ENCODE measurements around the gene PRR5L.
"Not testable (repeated sequence)": the region's sequence is repeated elsewhere in the genome, so short reads cannot be mapped to it uniquely, and the experiment has no call there.

PRR5L gene

DNA sequence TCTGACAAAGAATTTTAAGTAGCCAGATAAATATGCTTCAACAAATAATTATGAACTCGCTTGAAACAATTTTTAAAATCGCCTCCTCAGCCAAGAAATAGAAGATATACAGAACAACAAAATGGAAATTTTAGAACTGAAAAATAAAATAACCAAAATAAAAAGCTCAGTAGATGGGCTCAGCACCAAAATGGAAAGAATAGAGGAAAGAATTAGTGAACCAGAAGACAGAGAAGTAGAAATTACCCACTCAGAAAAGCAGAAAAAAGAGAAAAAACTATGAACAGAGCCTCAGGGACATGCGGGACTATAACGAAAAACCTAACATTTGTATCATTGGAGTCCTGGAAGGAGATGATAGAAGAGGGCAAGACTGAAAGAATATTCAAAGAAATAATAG is 14.2 kb upstream of the PRR5L start:
- DNase-seq = no peak

DNA sequence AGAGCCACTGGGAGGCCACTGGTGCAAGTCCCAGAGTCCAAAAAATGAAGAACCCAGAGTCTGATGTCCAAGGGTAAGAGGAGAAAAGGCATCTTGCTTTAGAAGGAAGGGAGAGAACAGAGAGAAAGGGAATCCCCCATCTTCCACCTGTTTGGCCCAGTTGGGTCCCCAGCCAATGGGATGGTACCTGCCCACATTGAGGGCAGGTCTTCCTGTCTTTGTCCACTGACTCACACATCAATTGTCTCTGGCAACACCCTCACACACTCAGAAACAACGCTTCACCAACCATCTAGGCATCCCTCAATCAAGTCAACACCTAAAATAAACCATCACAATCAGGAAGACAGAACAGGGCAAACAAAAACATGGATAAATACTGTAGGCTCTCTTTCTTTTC is 13.2 kb upstream of the PRR5L start:
- no peak for DNase-seq

DNA sequence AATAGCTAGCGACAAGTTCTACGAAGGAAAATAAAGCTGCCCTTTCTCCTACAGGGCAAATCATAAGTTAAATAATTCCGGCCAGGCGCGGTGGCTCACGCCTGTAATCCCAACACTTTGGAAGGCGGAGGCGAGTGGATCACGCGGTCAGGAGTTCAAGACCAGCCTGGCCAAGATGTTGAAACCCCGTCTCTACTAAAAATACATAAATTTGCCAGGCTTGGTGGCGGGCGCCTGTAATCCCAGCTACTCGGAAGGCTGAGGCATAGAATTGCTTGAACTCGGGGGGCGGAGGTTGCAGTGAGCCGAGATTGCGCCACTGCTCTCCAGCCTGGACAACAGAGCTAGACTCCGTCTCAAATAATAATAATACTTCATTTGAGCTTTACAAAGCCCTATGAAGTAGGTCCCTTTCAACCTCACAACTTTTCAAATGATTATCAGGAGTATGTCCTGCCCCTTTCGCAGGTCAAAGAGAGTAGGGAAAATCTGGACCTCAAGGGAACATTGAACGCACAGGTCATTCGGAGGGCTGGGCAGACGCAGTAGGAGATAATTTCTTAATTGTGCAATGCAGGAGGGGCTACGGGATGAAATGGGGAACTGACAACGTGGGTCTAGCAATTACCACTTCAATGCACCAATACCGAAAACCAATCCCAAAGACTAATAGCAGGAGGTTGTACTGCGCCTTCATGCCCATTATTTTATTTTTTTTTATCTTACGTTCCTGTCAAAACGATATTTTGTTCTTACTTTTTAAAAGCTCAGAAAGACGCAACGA is 7.5 kb upstream of the PRR5L start:
- no peak for DNase-seq

DNA sequence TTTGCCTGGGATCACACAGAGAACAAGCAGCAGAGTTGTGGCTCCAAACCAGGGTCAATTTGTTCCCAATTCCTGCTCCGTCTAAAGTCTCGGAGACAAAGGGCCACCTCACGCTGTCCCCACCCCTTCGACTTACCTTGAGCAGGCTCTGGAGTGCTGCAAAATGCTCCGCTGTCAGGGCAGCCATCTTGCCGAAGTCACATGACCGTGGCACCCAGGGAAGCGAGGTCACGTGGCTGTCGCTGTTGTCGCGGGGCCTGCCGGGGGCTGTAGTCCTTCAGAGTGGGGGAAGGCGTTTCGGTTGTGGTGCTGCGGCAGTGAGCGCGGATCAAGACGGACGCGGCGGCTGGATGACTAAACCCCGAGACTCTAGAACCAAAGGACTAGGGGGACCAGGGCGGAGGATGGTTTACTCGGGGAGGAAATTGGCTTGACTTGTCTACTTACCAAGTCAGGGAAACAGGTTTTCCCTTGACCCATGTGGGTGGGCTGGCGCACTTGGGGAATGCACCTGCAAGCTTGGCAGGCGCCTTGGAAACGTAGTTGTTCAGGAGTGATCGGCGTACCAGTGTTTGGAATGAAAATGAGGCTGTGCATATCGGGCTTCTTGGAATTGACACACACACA is 6.7 kb upstream of the PRR5L start, which contains the start of gene COMMD9:
COMMD9 (minus strand) TSS at position 199 of the 627 bp plus-strand sequence; CDS start at position 187, 12 bp downstream.
- peak; percentile 93 to 95 for DNase-seq

DNA sequence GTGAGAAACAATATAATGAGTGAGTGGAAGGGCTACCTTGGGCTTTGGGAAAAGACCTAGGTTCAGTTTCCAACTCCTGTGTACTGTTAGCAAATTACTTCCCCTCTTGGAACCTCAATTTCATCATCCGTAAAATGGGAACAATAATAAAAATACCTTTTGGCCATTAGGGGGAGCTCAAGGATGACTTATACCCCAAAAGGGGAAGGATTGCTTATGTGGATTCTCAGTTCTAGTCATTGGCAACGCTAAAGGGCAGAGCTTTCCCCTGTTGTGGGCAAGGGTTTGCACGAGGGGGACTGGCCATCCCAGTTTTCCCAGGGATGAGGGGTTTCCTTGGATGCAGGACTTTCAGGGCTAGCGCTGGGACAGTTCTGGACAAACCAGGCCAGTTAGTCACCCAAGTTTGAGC is 3.8 kb upstream of the PRR5L start:
- DNase-seq = peak in 1 of 2 donors; percentile 57

DNA sequence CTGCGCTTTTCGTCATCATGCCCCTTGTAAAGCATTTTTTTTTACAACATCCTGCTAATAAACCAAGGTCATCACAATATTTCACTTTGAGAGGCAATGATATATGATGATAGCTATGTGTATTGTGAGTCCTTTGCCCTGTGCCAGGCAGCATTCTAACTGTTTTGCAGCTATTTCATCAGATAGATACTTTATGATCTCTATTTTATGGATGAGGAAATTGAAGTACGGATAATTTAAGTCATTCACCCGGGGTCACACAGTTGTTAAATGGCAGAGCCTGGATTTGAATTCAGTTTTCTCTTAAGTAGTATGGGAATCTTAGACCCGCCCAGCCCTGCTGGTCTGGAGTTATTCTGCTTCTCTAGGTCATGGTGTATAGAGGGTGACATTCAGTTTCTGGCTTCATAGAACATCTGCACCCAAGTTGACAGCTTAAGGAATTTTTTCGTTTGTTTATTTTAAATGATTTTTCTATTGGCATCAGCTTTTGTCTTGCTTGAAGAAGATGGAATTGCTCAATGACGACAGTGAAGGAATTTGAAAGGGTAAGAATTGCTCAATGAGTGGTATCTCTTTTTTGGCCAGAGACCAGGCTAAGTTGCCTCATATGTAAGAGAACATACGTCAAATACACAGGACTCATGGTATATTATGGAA is 926 bp downstream of the PRR5L start:
- DNase-seq = no peak

DNA sequence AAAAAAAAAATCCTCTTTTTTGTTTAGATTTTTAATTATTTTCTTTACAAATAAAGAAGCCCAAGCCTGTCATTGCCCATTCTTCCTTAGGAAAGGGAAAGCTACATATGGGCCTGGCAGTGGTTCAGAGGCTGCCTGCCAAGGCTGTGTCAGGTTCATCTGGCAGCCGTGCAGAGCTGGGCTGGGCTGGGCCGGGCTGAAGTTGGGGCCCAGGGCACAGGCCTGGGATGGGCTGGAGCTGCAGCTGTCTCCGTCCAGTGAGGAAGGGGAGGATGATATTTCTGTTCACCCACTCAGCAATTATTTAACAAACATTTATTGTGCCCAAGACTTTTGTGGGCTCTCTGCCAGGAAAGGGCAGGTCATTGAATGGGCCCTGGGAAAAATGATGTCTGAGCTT is 4.6 kb downstream of the PRR5L start:
- peak; percentile 43 to 67 for DNase-seq

DNA sequence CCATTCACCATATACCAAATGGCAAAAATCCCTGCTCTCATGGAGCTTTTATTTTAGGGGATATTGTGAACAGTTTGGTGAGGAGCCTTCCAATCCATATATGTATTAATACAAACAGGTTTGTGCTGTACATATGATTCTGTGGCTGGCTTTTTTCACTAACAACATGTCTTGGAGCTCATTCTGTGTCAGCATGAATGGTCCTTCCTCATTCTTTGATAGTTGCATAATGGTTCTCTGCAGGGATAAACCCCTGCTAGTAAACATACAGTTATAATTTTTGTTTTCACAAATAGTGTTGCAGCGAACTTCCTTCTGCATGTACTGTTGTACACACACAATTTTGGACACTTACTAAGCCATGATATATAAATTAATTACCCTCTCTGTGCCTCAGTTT is 8.3 kb downstream of the PRR5L start:
- DNase-seq = no peak

DNA sequence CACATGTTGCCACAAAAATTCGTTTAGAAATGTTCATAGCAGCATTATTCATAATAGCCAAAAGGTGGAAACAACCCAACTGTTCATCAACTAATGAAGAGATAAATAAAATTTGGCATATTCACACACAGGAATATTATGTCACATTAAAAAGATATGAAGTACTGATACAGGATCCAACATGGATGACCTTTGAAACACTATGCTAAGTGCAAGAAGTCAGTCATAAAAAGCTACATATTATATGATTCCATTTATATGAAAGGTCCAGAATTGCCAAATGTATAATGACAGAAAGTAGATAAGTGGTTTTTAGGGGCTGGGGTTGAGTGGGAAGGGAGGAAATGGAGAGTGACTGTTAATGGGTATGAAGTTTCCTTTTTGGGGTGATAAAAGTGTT is 9.0 kb downstream of the PRR5L start:
- DNase-seq = no peak

DNA sequence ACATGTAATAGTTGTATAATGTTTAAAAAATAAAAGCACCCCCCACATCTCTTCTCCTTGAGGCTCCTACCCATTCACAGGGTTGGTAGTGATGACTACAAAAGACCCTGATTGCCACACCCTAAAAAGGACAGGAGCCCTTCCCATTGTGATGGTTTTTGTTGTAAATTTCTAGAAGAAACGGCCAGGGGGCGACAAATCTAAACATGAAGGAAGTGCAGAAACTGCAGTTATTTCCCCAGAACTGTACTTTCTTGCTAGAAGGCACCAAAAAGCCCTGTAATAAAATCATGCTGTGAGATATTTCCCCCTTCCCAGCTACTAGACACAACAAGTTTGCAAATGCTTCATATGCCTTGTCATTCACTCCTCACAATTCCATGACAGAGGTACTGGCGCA is 10.8 kb downstream of the PRR5L start:
- DNase-seq = no peak

DNA sequence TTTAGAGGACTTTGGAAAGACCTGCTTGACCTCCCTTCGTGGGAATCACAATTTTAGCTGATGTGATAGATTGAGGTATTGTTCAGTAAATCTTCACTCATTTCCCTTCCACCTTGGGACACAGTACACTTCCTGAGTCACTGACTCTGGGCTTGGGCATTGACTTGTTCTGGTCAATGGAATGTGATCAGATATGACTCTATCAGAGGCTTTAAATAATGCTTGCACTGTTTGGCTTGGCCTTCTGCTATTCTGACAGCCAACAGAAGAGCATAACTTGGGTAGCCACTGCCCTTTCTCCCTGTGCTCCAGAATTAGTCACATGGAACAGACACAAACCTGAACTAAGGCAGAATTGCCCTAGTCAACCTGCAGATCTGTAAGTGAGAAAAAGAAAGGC is 12.5 kb downstream of the PRR5L start:
- no peak for DNase-seq

DNA sequence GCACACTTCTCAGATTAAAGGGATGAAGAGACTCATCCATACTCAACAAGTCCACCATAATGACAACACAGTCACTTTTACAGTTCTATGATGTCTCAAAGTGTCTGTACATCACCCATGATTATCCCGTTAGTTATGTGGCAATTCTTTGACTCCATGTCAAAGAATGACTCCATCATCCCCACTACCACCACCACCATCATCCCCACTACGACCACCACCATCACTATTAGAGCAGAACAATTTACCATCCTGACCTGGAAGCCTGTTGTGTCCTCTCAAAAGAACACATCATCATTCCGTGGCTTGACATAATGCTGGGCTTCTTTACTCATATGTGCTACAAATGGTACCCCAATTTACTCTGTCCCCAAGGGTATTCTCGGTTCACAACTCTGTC is 13.7 kb downstream of the PRR5L start:
- DNase-seq = no peak

DNA sequence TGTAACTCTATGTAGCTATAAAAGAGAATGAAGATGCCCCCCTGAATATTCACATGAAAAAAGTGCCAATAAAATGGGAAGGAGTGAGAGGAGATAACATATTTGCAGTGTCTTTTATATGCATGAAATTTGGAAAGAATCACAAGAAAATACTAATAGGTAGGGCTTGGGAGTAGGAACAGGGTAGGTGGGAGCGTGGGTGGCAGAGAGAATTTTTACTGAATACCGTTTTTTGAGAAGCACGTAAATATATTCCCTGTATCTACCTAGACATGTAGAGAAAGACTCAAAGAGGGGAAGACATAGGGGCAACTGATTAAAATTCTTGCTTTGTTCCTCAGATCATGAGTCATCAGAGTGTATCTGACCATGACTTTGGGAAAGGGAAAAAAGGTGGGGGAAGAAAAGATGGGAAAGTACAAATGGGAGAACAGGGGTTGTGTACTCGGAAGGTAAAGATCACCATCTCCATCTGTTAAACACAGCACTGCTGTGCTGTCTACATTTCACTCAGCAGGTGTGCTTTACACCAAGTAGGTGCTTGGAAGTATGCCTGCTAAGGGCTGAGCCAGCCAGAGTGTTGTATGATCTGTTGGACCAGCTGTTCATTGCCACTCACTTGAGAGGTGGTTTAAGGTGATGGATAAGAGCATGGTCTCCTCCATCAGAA is 16.0 kb downstream of the PRR5L start:
- no peak for DNase-seq

DNA sequence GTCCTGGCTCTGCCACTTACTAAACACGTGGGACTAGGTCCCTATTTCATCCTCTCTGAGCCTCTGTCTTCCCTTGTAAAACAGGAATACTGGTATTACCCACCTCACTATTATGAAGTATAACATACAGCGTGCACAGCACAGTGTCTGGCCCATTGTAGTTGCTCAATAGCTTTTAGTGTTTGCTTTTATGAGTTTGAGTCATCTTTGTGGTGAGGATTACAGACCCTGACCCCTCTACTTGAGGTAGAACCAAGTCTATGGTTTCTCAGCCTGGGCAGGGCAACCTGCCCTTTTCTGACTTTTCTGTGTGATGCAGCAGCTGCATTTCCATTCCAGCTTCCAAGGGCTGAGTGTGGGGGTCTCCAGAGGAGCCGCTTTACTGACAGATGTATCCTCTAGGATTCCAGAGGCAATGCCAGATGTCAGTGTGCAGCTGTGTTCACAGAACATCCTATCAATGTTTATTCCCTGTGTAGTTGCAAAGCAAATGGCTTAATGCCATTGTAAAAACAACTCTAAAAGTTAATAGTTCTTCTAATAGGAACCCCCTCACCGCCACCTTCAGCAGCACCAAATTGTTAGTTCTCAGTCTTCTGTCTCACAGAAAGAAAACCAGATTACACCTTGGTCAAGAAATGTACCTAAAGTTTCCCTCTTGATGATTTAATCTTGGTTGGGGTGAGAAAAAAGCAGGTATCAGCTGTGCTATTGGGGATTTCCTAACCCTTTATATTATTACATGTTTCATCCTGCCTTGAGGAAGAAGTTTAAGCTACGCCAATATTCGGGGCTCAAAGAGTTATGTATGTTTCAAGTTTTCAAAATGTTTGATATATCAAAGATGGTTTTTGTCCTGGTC is 16.8 kb downstream of the PRR5L start:
- DNase-seq = no peak

DNA sequence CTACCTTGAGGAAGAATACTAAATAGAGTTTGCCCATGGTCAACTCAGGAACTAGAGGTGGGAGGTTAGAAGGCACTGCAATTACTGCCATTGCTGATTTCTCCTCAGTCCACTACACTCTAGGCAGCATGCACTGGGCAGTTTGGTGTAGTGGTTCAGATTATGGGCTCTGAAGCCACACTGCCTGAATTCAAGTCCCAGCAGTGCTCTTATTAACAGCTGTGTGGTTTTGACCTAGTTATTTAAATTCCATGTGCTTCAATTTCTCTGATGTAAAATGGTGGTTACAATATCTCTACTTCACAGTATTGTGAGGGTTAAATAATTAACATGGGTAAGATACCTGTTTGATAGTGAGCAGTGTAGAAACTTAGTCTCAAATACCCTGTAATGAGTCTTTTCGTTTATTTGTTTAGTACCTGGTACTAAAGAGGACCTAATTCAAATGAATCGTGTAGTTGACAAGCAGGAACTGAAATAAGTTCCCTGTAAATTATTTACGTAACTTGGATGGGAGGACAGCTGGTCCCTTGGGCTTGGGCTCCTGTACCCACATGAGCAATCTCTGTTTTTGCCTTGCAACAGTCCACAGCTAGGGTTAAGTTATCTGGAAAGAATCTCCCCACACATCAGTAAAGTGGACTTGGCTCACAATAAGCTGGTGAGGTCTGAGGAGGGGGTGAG is 17.8 kb downstream of the PRR5L start:
- DNase-seq = no peak

DNA sequence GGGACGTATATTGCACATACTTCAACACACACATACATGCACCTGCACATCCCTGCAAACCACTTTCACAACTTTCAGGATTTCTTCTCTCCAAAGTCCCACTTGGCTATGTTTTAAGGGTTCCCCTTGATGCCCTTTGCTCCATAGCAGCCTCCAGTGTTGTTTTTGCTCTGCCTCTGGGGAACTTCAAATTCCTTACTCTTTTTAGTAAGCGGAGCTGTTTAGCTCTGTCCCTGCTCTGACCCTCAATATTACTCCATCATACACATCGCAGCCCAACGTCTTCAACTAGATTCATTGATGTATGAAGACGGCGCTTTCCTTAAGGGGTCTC is 18.3 kb downstream of the PRR5L start:
- DNase-seq = no peak

DNA sequence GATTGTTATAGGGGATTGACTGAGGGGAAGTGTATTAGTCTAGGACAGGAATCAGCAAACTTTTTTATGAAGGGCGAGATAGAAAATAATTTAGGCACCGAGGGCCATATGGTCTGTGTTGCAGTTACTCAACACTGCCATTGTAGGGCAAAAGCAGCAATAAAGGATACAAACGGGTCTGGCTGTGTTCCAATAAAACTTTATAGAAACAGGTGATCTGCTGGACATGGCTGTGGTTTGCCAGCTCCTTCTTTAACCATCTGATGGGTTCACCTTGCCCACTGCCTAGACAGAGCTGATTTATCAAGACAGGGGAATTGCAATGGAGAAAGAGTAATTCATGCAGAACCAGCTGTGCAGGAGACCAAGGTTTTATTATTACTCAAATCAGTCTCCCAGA is 20.0 kb downstream of the PRR5L start:
- no peak for DNase-seq

DNA sequence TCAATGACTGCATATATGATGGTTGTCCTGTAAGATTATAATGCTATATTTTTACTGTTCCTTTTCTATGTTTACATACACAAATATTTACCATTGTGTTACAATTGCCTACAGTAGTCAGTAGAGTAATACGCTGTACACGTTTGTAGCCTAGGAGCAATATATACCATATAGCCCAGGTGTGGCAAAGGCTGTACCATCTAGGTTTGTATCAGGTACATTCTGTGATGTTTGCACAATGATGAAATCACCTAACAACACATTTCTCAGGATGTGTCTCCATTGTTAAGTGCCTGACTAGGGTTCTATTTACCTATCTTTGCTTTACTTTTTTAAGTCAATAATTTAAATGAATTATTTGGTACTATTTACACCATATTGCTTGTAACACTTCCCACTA is 21.9 kb downstream of the PRR5L start:
- no peak for DNase-seq

DNA sequence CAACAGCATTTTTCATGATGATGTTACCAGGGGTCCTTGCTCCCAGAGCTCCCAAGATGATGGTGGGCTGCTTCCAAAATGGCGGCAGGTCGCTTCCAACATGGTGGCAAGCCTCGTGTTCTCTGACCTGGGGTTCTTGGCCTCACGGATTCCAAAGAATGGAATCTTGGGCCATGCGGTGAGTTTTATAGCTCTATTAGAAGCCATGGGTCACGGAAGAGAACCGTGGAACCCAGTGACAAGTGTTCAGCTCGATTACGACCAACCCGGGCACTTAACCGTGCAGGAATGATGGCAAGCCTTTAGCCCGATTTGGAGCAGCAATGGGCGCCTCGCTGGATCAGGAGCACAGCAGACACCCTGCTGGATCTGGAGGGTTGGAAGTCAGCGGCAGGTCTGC is 28.9 kb downstream of the PRR5L start:
- DNase-seq = not testable (repeated sequence)

DNA sequence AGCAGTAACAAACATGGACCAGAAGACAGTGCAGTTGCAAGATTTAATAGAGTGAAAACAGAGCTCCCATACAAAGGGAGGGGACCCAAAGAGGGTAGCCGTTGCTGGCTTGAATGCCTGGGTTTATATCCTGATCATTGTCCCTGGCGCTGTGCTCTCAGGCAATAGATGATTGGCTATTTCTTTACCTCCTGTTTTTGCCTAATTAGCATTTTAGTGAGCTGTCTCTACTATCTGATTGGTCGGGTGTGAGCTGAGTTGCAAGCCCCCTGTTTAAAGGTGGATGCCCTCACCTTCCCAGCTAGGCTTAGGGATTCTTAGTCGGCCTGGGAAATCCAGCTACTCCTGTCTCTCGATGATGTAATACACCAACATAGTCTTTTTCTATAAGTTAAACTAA is 29.3 kb downstream of the PRR5L start:
- DNase-seq = not testable (repeated sequence)

DNA sequence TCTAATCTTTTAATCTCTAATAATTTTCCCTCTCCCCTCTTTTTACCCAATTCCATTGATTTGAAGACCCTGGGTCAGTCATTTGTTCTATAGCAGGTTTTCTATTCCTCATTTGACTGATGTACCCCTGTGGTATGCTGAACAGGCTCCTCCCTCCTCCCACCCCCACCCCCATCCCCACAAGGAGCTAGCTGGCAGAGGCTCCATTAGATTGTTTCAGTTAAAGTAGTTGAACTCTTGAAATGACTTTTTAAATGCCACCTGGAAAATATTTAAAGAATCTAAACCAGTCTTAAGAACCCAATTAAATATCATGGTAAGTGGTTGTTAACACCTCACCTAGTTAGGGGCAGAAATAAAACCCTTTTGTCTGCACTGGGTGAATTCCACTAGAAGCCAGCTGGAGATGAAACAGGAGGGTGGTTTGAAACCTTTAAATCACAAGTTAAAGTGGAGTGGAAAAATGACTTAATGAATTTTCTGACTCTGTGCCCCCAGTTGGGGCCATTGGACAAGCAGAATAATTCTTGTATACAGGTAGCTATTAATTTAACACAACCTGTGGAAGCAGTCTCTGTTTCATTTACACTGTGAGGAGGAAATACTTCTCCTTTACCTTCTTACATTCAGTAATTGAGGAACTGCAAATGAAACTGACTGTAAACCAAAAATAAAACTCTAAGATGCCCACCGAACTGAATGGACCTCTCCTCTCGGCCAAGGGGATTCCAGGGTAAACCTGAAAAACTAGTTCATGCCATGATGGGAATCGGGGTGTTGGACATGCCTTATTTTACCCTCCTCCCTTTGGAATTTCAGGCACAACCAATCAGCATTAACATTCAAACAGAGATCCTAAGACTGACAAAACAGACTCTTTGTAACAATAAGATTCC is 30.7 kb downstream of the PRR5L start:
- DNase-seq = no peak

All from hippocampal formation (tissue), 2 donors.